IPS DF 6.9 (cell line): Measurements from ENCODE around the gene ELMO3.

Experiments used
- DNase-seq: peaks from one replicate; pipeline ENCODE4 v3.0.0-alpha.2; 2013; ENCODE audit warnings: low read depth, low spot score
- H3K27ac ChIP-seq: one replicate; pipeline ENCODE4 v1.5.1; 2013; ENCODE audit warnings: low read length, control low read depth
- H3K27me3 ChIP-seq: 2 replicates; pipeline ENCODE4 v1.6.1; 2013; ENCODE audit warnings: mild to moderate bottlenecking, low read length; ENCODE audit not compliant: control insufficient read depth, insufficient read depth
- H3K36me3 ChIP-seq: 2 replicates; pipeline ENCODE4 v1.6.1; 2013; ENCODE audit warnings: low read length; ENCODE audit not compliant: control insufficient read depth, insufficient read depth
- H3K4me1 ChIP-seq: 2 replicates; pipeline ENCODE4 v1.6.1; 2013; ENCODE audit warnings: low read length; ENCODE audit not compliant: control insufficient read depth, insufficient read depth
- H3K4me3 ChIP-seq: 2 replicates; pipeline ENCODE4 v1.5.1; 2013; ENCODE audit warnings: mild to moderate bottlenecking, low read length
- H3K9me3 ChIP-seq: 2 replicates; pipeline ENCODE4 v1.6.1; 2013; ENCODE audit warnings: low read length, inconsistent platforms; ENCODE audit not compliant: control insufficient read depth, insufficient read depth
- WGBS: extraction: QIAGEN DNeasy Blood & Tissue Kit; methylation state at CpG from one replicate; pipeline ENCODE4 v1.1.7; 2013; ENCODE audit warnings: mixed read lengths, missing lambda C conversion rate; ENCODE audit not compliant: insufficient read length, insufficient coverage; 5-methylcytosine and 5-hydroxymethylcytosine counted together

The ELMO3 gene

DNA sequence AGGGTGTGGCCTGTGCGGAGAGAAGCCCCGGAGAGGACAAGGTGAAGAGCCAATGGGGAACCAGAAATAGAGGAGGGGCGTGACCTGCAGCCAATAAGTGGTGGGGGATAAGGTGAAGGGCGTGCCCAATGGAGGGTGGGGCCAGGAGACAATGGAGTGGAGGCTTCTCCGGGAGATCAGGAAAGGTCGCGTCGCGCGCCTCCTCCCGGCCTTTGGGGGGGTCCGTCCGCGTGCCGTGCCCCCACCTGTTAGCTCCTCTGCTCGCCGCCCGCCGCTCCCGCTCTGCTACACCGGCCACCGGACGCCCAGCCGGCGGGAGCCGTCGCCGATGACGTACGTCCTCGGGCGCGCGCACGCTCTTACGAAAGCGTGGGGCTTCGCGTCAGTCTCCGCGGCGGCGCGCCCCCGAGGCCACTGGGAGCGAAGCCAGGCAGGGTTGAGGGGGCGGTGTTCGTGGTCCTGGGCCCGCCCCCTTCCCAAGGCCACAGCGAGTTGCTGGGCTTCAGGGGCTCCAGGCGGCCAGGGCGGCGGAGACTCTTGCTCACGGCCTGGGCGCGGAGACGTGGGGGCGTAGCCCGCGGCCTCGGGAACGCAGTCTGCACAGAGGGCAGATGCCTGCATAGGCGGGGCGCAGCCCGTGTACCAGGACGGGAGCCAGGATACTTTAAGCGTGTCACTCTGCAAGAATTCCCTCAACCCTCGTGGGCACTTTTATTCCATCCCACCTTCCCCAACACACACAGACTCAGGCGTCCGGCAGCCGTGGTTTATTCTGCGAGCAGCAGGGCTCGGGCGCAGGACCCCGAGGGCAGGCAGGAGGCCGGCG lies 15.1 kb upstream of the ELMO3 start, which contains the start of gene MATCAP1:
TSS of gene MATCAP1 (minus strand) at position 337 of the 826 bp plus-strand sequence. CDS start 3,353 bp downstream, outside the sequence.
- peaks cover 12% of the 10 kb centered on the region for H3K4me1 ChIP-seq
- no CpG with 5 or more reads among the region's 77 CpGs for WGBS
- H3K27ac ChIP-seq = no peak within 1 kb of the TSS
- DNase-seq = no peak
- no peaks in the 10 kb centered on the region for H3K9me3 ChIP-seq
- peak within 1 kb of the TSS; percentile 96; the same call in 1 of the 2 replicates for H3K4me3 ChIP-seq
- peaks cover 9% of the 10 kb centered on the region; the same call in 1 of the 2 replicates for H3K27me3 ChIP-seq
- peaks cover 5% of the 10 kb centered on the region; the same call in 1 of the 2 replicates for H3K36me3 ChIP-seq

DNA sequence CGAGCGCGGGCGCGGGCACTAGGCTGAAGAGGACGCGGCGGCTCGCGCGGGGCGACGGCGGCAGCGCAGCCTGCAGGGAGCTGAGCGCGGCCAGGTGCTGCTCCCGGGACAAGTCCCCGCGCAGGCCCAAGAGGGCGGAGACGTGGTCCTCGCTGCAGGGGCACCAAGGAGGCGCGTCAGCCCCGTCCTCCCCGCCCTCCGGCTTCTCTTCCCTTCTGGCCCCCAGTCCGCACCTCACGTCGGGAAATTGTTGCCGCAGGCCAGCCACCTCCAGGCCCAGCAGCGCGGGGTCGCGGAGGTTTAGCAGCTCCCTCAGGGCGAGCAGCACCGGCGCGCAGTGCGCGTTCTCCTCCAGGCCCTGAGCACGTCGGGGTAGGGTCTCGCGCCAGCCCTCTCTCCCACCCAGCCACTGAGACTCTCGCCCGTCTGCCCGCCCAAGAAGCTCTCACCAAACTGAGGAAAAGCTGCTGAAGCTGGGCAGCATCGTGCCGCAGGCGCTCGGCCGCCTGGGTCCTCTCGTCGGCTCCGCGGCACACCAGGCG lies 14.4 kb upstream of the ELMO3 start:
- Histone ChIP-seq H3K27me3 (peaks cover 9% of the 10 kb centered on the region; the same call in 1 of the 2 replicates), H3K4me1 (peaks cover 12% of the 10 kb centered on the region), H3K27ac (no peak overlapping the region), H3K36me3 (peaks cover 5% of the 10 kb centered on the region; the same call in 1 of the 2 replicates), H3K9me3 (no peaks in the 10 kb centered on the region), H3K4me3 (peak overlapping the region; percentile 96; the same call in 1 of the 2 replicates)
- no peak for DNase-seq
- WGBS = no CpG with 5 or more reads among the region's 59 CpGs

DNA sequence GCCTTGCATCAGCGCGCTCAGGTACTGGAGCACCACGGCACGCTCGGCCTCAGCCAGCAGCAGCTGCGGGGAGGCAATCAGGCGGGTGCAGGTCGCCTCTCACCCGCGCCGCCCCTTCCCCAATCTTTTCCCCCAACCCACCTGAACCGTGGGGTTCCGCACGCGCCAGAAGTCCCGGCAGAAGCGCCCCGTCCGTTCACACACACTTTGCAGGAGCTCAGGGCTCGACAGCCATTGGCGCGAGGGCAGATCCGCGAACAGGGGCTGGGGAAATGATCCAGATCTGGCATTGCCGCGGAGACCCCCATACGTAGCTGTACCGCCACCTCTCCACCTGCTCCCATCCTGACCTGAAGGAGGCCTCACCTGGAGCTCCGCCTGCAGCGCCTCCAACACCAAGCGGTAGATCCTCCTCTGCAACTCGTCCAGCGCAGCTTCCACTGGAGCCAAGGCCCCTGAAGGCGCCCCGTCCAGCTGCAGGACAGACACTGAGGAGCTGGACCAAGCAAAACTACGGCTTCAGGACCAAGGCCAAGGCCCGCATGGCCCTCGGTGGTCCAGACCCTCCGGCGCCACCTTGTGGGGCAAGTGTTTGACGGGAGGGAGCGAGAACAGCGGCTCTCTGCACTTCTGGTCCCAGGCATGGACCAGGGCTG lies 13.8 kb upstream of the ELMO3 start:
- no peak for DNase-seq
- peaks cover 5% of the 10 kb centered on the region; the same call in 1 of the 2 replicates for H3K36me3 ChIP-seq
- peaks cover 12% of the 10 kb centered on the region for H3K4me1 ChIP-seq
- no CpG with 5 or more reads among the region's 43 CpGs for WGBS
- H3K27ac ChIP-seq = no peak overlapping the region
- H3K4me3 ChIP-seq = peak overlapping the region; percentile 96; the same call in 1 of the 2 replicates
- H3K27me3 ChIP-seq = peaks cover 9% of the 10 kb centered on the region; the same call in 1 of the 2 replicates
- H3K9me3 ChIP-seq = no peaks in the 10 kb centered on the region

DNA sequence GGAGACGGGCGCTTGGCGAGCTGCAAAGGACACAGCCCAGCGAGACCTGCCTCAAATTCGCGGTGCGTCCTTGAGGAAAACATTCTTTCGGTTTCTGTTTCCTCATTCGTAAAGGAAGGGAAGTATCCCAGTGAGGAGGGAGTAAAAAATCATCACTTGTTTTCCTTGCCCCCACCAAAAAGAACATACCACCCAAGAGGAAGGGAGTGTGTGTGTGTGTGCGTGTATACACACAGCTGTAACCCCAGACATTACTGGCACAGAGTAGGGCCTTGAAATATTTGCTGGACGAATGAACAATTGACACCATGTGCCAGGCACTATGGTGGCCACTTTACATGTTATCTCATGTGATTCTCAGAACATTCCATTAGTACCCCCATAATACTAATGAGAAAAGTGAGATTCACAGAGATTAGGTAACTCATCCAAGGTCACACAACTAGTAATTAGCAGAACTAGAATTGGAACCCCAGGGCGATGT lies 13.2 kb upstream of the ELMO3 start:
- peaks cover 9% of the 10 kb centered on the region; the same call in 1 of the 2 replicates for H3K27me3 ChIP-seq
- peaks cover 12% of the 10 kb centered on the region for H3K4me1 ChIP-seq
- no peak overlapping the region for H3K4me3 ChIP-seq
- H3K27ac ChIP-seq = no peak overlapping the region
- peaks cover 5% of the 10 kb centered on the region; the same call in 1 of the 2 replicates for H3K36me3 ChIP-seq
- no peaks in the 10 kb centered on the region for H3K9me3 ChIP-seq
- no CpG with 5 or more reads among the region's 12 CpGs for WGBS
- no peak for DNase-seq

DNA sequence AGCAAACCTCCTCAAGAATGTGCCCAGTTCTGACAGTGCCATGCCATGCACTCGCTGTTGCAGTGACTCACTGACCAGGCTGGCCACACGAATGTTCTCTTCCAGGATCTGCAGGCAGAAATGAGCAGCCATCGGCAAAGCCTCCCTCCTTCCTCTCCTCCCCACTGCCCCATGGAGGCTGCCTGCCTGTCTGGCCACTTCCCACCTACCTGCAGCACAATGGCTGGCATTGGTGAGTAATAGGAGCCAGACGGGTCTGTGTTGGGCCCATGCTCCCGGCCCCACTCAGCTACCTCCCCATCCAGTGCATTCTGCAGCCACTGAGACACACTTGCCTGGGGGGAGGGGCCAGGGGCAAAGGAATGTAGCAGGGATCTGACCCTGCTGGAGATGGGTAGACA lies 12.4 kb upstream of the ELMO3 start:
- Histone ChIP-seq H3K9me3 (no peaks in the 10 kb centered on the region), H3K4me1 (peaks cover 12% of the 10 kb centered on the region), H3K4me3 (no peak overlapping the region), H3K36me3 (peaks cover 5% of the 10 kb centered on the region; the same call in 1 of the 2 replicates), H3K27ac (no peak overlapping the region), H3K27me3 (peaks cover 9% of the 10 kb centered on the region; the same call in 1 of the 2 replicates)
- WGBS = no CpG with 5 or more reads among the region's 5 CpGs
- no peak for DNase-seq

DNA sequence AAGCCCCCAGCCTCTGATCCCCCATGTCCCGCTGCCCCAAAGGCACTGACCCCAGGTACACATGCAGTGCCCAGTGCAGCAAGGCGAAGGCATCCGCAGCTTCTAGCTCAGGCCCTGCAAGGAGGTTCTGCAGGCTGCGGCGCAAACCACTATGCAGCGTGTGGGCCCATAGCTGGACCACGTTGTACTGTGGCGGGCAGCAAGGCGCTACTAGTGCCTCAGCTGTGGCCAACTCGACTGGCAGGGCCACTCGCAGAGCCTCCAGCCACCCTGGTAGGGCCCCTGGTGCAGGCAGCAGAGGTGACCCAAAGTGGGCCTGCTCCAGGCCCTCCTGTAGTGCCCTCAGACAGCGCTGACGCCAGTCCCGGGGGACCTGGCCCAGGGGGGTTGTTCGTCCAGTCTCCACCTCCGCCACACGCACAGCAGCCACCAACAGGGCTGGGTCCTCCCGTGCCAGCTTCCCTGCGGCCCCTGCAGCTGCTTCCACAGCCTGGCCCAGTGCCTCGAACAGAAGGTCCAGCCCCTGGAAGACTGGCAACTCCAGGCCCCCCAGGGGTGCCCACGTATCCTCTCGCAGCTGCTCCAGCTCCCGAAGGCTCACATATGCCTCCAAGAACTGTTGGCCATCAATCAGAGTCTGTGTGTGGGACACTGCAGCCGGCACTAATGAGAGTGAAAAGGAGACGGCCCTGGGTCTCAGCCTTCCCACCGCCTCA lies 11.6 kb upstream of the ELMO3 start:
- DNase-seq = no peak
- no peaks in the 10 kb centered on the region for H3K9me3 ChIP-seq
- peaks cover 12% of the 10 kb centered on the region for H3K4me1 ChIP-seq
- H3K36me3 ChIP-seq = peaks cover 5% of the 10 kb centered on the region; the same call in 1 of the 2 replicates
- H3K4me3 ChIP-seq = no peak overlapping the region
- no CpG with 5 or more reads among the region's 26 CpGs for WGBS
- peaks cover 9% of the 10 kb centered on the region; the same call in 1 of the 2 replicates for H3K27me3 ChIP-seq
- no peak overlapping the region for H3K27ac ChIP-seq

DNA sequence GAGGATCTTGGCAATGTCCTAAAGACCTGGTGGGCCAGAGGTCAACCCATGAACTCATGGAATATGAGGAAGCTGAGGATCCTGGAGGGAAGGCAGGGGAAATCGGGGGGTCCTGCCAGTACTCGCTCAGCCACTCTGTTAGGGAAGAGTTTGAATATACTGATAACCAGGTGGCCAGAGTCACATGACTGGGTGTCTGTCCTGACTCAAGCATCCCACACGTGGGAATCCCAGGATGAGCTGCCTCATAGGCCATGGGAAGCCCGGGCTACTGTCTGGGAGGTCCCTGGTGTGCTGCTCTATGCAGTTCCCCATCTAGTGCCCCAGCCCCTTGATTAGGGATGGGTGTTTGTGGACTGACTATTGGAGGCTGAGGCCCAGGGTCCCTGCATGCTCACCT lies 10.6 kb upstream of the ELMO3 start:
- no CpG with 5 or more reads among the region's 4 CpGs for WGBS

DNA sequence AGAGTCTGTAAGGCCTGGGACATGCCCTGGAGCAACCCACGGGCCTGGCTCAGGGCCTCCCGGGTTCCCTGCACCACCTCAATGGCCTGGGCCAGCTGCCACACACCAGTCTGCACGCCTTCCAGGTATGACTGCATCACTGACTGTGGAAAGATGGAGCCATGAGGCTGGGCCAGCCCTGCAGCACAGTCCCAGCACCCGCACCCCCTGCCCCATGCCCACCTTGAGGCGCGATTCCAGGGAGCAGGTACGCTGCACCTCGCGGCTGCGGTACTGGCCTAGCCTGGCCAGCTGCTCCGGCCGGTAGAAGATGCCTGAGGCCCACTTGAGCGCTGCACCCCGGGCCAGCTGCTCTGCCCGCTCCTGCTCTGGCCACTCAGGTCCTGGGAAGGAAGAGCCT lies 10.1 kb upstream of the ELMO3 start:
- peaks cover 14% of the 10 kb centered on the region for H3K4me1 ChIP-seq
- no peaks in the 10 kb centered on the region for H3K9me3 ChIP-seq
- no CpG with 5 or more reads among the region's 15 CpGs for WGBS
- no peak overlapping the region for H3K4me3 ChIP-seq
- DNase-seq = no peak
- peaks cover 9% of the 10 kb centered on the region; the same call in 1 of the 2 replicates for H3K27me3 ChIP-seq
- no peak overlapping the region for H3K27ac ChIP-seq
- peaks cover 5% of the 10 kb centered on the region for H3K36me3 ChIP-seq

More for the DNA sequence above, 10.6 kb upstream of the ELMO3 start:
- no peak for DNase-seq
- peaks cover 14% of the 10 kb centered on the region for H3K4me1 ChIP-seq
- peaks cover 9% of the 10 kb centered on the region; the same call in 1 of the 2 replicates for H3K27me3 ChIP-seq
- H3K27ac ChIP-seq = no peak overlapping the region
- H3K4me3 ChIP-seq = no peak overlapping the region
- peaks cover 5% of the 10 kb centered on the region; the same call in 1 of the 2 replicates for H3K36me3 ChIP-seq
- H3K9me3 ChIP-seq = no peaks in the 10 kb centered on the region

DNA sequence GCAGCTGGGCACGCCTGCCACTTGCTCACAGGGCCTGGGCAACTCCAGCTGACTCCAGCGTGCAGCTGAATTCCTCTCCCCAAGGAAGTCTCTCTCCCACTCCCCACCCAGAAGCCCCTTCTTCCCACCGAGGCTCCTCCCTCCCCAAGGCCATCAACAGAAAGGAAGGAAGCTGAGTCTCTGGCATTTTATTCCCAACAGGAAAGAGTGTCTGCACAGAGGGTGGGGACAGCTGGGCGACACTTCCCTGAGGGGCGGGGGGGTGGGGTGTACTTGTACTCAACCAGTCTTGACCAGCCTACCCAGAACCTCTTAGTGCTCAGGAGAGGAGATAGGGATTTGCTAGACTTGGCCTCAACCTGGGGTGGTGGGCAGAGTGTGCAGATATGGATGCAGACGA lies 8.9 kb upstream of the ELMO3 start, which contains the start of gene EXOC3L1:
TSS of gene EXOC3L1 (minus strand) at position 96 of the 400 bp plus-strand sequence. CDS start 460 bp downstream, outside the sequence.
- no peak within 1 kb of the TSS for H3K4me3 ChIP-seq

More for the DNA sequence above, 8.9 kb upstream of the ELMO3 start, which contains the start of gene EXOC3L1:
- H3K9me3 ChIP-seq = no peaks in the 10 kb centered on the region
- H3K36me3 ChIP-seq = peaks cover 6% of the 10 kb centered on the region; the same call in 1 of the 2 replicates
- no CpG with 5 or more reads among the region's 6 CpGs for WGBS
- H3K4me1 ChIP-seq = peaks cover 5% of the 10 kb centered on the region
- H3K27ac ChIP-seq = no peak within 1 kb of the TSS
- peaks cover 2% of the 10 kb centered on the region; the same call in 1 of the 2 replicates for H3K27me3 ChIP-seq
- DNase-seq = no peak
